Measurements from ENCODE around the gene REL. TPM values are rescaled to one million over a fixed set of nuclear protein-coding genes. Genes with fewer than 3 reads are reported as not detected.

Gene REL
- total RNA-seq, 1 experiment from 2014 or later: 23.4 TPM

- Mint-ChIP-seq H3K4me1 (ENCODE audit: low read depth, unreplicated experiment) (peaks cover 21% of the 10 kb centered on the region), H3K9me3 (ENCODE audit: low read depth, unreplicated experiment) (no peaks in the 10 kb centered on the region), H3K27me3 (ENCODE audit: unreplicated experiment) (no peaks in the 10 kb centered on the region), H3K36me3 (ENCODE audit: insufficient read depth, unreplicated experiment) (no peaks in the 10 kb centered on the region), H3K4me3 (ENCODE audit: low read depth, unreplicated experiment) (no peak overlapping the region), H3K27ac (ENCODE audit: unreplicated experiment) (no peak overlapping the region)
- CTCF ChIA-PET: interaction anchor here (0.5 to 0.9 kb wide), 2 partner anchors 15 to 144 kb away, joined by 3 to 4 read pairs; no protein-coding TSS in a partner anchor
- TF ChIP-seq, protein P1, sequence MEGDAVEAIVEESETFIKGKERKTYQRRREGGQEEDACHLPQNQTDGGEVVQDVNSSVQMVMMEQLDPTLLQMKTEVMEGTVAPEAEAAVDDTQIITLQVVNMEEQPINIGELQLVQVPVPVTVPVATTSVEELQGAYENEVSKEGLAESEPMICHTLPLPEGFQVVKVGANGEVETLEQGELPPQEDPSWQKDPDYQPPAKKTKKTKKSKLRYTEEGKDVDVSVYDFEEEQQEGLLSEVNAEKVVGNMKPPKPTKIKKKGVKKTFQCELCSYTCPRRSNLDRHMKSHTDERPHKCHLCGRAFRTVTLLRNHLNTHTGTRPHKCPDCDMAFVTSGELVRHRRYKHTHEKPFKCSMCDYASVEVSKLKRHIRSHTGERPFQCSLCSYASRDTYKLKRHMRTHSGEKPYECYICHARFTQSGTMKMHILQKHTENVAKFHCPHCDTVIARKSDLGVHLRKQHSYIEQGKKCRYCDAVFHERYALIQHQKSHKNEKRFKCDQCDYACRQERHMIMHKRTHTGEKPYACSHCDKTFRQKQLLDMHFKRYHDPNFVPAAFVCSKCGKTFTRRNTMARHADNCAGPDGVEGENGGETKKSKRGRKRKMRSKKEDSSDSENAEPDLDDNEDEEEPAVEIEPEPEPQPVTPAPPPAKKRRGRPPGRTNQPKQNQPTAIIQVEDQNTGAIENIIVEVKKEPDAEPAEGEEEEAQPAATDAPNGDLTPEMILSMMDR (IDR thresholded peaks at IDR 0.05; ENCODE audit: unreplicated experiment): no peak
- no TSS peak for BruUV-seq (replicated peaks)
- intact Hi-C loops (cut with micrococcal nuclease; ENCODE audit: unreplicated experiment): no loop called here
- peak; percentile 27 for DNase-seq
Observed at GRCh38 chr2:60961457-60961856, 80.1 kb downstream of the REL start.

DNA sequence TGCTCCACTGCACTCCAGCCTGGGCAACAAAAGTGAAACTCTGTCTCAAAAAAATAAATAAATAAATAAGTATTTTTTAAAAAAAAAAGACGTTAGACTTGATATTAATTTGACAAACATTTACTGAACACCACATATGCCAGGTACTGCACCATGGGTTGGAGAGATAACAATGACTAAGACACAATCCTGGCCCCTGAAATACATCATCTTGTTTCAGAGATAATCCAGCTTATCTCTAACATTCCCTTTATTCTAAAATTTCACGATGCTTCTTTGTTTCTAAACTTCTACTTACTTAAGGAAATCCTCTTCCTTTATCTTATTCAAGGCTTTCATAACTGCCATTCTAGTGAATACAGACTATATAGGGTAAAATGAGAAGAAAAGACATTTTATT is 81.2 kb downstream of the REL start:
- Mint-ChIP-seq H3K4me1 (ENCODE audit: low read depth, unreplicated experiment) (peaks cover 17% of the 10 kb centered on the region), H3K36me3 (ENCODE audit: insufficient read depth, unreplicated experiment) (no peaks in the 10 kb centered on the region), H3K9me3 (ENCODE audit: low read depth, unreplicated experiment) (no peaks in the 10 kb centered on the region), H3K27me3 (ENCODE audit: unreplicated experiment) (no peaks in the 10 kb centered on the region), H3K27ac (ENCODE audit: unreplicated experiment) (no peak overlapping the region), H3K4me3 (ENCODE audit: low read depth, unreplicated experiment) (no peak overlapping the region)
- TF ChIP-seq, protein P1 (IDR thresholded peaks at IDR 0.05; ENCODE audit: unreplicated experiment): no peak
- intact Hi-C loops (cut with micrococcal nuclease; ENCODE audit: unreplicated experiment): no loop called here
- no peak for DNase-seq
- BruUV-seq (replicated peaks): no TSS peak
- CTCF ChIA-PET: no interaction called here

DNA sequence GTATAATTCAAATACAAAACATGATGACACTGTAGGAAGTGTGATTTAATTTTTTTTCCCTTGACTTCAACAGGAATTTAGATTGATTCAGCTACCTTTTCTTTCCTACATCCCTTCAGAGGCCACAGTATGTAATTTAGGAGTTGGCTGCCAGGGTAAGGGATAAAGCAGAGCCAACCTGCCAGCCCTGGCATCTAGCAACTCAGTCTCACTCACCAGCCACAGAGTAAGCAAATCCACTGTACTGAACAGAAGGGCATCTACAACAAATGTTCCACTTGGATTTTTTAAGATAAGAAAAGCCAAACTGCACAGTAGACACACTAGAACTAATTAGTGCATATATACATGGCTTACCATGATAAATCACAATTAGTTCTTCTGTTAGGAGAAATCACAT is 81.8 kb downstream of the REL start:
- Mint-ChIP-seq H3K4me3 (ENCODE audit: low read depth, unreplicated experiment) (no peak overlapping the region), H3K27me3 (ENCODE audit: unreplicated experiment) (no peaks in the 10 kb centered on the region), H3K27ac (ENCODE audit: unreplicated experiment) (no peak overlapping the region), H3K36me3 (ENCODE audit: insufficient read depth, unreplicated experiment) (no peaks in the 10 kb centered on the region), H3K4me1 (ENCODE audit: low read depth, unreplicated experiment) (peaks cover 10% of the 10 kb centered on the region), H3K9me3 (ENCODE audit: low read depth, unreplicated experiment) (no peaks in the 10 kb centered on the region)
- TF ChIP-seq, protein P1 (IDR thresholded peaks at IDR 0.05; ENCODE audit: unreplicated experiment): no peak
- intact Hi-C loops (cut with micrococcal nuclease; ENCODE audit: unreplicated experiment): no loop called here
- DNase-seq: no peak
- BruUV-seq (replicated peaks): no TSS peak
- CTCF ChIA-PET: no interaction called here

DNA sequence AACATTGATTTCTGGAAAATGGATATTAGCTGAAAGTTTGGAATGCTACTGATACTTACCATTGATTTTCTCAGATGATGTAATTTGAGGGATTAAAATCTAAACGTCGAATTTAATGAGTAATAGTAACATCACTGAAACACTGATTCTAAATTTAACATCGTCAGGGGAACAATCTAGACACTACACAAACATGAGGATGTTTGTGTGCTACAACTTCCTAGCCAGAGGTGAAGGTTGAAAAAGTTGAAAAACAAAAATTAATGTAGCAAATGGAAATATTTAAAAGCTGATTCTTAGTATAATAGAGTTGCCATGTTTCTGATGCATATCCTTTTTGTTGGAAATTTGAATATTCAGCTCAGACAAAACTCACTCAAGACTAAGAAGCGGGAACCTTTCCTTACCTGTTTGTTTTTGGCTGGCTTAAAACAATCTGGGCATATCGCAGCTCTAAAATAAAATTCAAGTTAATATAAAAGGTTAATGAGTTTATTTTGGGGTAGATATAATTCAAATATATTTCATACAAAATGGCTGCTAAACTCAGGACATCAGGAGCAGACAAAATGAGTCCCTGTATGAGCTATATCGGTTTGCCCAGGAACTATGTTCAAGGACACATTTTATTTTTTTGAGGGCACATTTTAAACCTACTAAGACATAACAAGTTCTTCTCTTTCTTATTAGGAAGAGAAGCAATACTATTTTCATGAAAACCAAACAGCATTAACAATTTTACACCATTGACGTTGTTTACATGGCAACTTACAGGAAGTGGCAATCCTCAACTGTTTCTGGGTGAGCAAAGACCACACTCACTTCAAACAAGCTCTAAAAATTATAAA is 83.5 kb downstream of the REL start:
- Mint-ChIP-seq H3K27me3 (ENCODE audit: unreplicated experiment) (no peaks in the 10 kb centered on the region), H3K36me3 (ENCODE audit: insufficient read depth, unreplicated experiment) (no peaks in the 10 kb centered on the region), H3K27ac (ENCODE audit: unreplicated experiment) (no peak overlapping the region), H3K9me3 (ENCODE audit: low read depth, unreplicated experiment) (no peaks in the 10 kb centered on the region), H3K4me1 (ENCODE audit: low read depth, unreplicated experiment) (no peaks in the 10 kb centered on the region), H3K4me3 (ENCODE audit: low read depth, unreplicated experiment) (no peak overlapping the region)
- CTCF ChIA-PET: no interaction called here
- TF ChIP-seq, protein P1 (IDR thresholded peaks at IDR 0.05; ENCODE audit: unreplicated experiment): no peak
- intact Hi-C loops (cut with micrococcal nuclease; ENCODE audit: unreplicated experiment): no loop called here
- no peak for DNase-seq
- no TSS peak for BruUV-seq (replicated peaks)
